SW480 (cell line): Measurements from ENCODE around the gene MYO1F.
A peak's percentile ranks its signal among the peaks of the same experiment; 100 is the strongest.
"Not testable (repeated sequence)": the region's sequence is repeated elsewhere in the genome, so short reads cannot be mapped to it uniquely, and the experiment has no call there.

Source experiments
- DNase-seq: peaks from one replicate; pipeline ENCODE4 v3.0.0-alpha.2; 2016; ENCODE audit warnings: low spot score

MYO1F gene

GRCh38 chr19:8600064-8600463 is 22.8 kb upstream of the MYO1F start:
- DNase-seq = no peak

- DNase-seq = no peak
Observed at GRCh38 chr19:8596168-8596567, 18.9 kb upstream of the MYO1F start.

- DNase-seq = no peak
Observed at GRCh38 chr19:8595651-8596050, 18.4 kb upstream of the MYO1F start.

- DNase-seq = no peak
Observed at GRCh38 chr19:8593931-8594330, 16.7 kb upstream of the MYO1F start.

GRCh38 chr19:8592231-8593009 is 15.2 kb upstream of the MYO1F start:
- DNase-seq = no peak

GRCh38 chr19:8589177-8589714 is 12.0 kb upstream of the MYO1F start:
- no peak for DNase-seq

GRCh38 chr19:8585894-8586750 is 8.9 kb upstream of the MYO1F start:
- peak; percentile 41 for DNase-seq

- DNase-seq = no peak
Observed at GRCh38 chr19:8584965-8585893, 8.0 kb upstream of the MYO1F start.

GRCh38 chr19:8580710-8581281 is 3.6 kb upstream of the MYO1F start:
- peak; percentile 60 for DNase-seq

GRCh38 chr19:8578642-8579265 is 1.5 kb upstream of the MYO1F start:
- DNase-seq = peak; percentile 38

GRCh38 chr19:8577741-8578140 is 499 bp upstream of the MYO1F start:
- no peak for DNase-seq

GRCh38 chr19:8576273-8576993 is 809 bp downstream of the MYO1F start:
- DNase-seq = no peak

- peak; percentile 64 for DNase-seq
Observed at GRCh38 chr19:8575467-8575997, 1.7 kb downstream of the MYO1F start.

- not testable (repeated sequence) for DNase-seq
Observed at GRCh38 chr19:8574619-8574922, 2.7 kb downstream of the MYO1F start.

- no peak for DNase-seq
Observed at GRCh38 chr19:8573316-8573715, 3.9 kb downstream of the MYO1F start.

GRCh38 chr19:8571006-8571411 is 6.2 kb downstream of the MYO1F start:
- no peak for DNase-seq

GRCh38 chr19:8569066-8569771 is 8.0 kb downstream of the MYO1F start:
- DNase-seq = peak; percentile 89

GRCh38 chr19:8567522-8568172 is 9.6 kb downstream of the MYO1F start:
- DNase-seq = no peak

- DNase-seq = no peak
Observed at GRCh38 chr19:8566855-8567254, 10.4 kb downstream of the MYO1F start.
